Common myeloid progenitor, CD34-positive (primary cell): Measurements from ENCODE around the gene DHCR7.

Source experiments
- CTCF ChIA-PET: fragments of 350-600 bp; sonication (Branson Sonifier 250); formaldehyde crosslinking; loops from one replicate; lab custom pipeline; 2021; ENCODE audit warnings: antibody characterized with exemption; lab: Charles Lee
- POLR2A ChIA-PET: fragments of 350-600 bp; sonication (Branson Sonifier 250); formaldehyde crosslinking; loops from one replicate; lab custom pipeline; 2021; ENCODE audit warnings: antibody characterized with exemption; lab: Charles Lee
- DNase-seq, 3 donors: peaks; one replicate each; pipeline versions ENCODE4 v3.0.0 to v3.0.0-alpha.2; 2013
- H3K27ac ChIP-seq, 2 experiments: 1 replicate in 1 of 2; 2 replicates in 1 of 2; pipeline ENCODE4 v1.7.0; 2013; ENCODE audit warnings: inconsistent platforms in 2 of 2, low read length in 2 of 2, mild to moderate bottlenecking in 2 of 2, low read depth in 1 of 2, moderate library complexity in 1 of 2; ENCODE audit not compliant: severe bottlenecking in 2 of 2, insufficient read depth in 1 of 2, poor library complexity in 1 of 2
- H3K27me3 ChIP-seq, 5 experiments: replicated peaks in 2 of 5; 1 replicate in 3 of 5; 2 replicates in 2 of 5; pipeline versions ENCODE4 v1.6.1 to v1.7.0; 2013; ENCODE audit warnings: low read length in 4 of 5, mild to moderate bottlenecking in 2 of 5, moderate library complexity in 2 of 5, inconsistent platforms in 1 of 5; ENCODE audit not compliant: insufficient read depth in 5 of 5, control insufficient read depth in 4 of 5
- H3K36me3 ChIP-seq, 4 experiments: 1 replicate in 2 of 4; 2 replicates in 2 of 4; pipeline versions ENCODE4 v1.6.1 to v1.7.0; 2013; ENCODE audit warnings: low read length in 3 of 4, control low read depth in 1 of 4, mild to moderate bottlenecking in 1 of 4; ENCODE audit not compliant: control insufficient read depth in 4 of 4, insufficient read depth in 4 of 4
- H3K4me1 ChIP-seq, 4 experiments: 1 replicate in 3 of 4; 2 replicates in 1 of 4; pipeline versions ENCODE4 v1.6.1 to v1.7.1; 2013; ENCODE audit warnings: low read length in 3 of 4, mild to moderate bottlenecking in 3 of 4, control low read depth in 1 of 4, inconsistent platforms in 1 of 4, moderate library complexity in 1 of 4; ENCODE audit not compliant: control insufficient read depth in 4 of 4, insufficient read depth in 4 of 4; ENCODE audit errors: control extremely low read depth in 1 of 4
- H3K4me3 ChIP-seq, 7 experiments: 1 replicate in 4 of 7; 2 replicates in 3 of 7; pipeline versions ENCODE4 v1.5.1 to v1.7.0; 2013; ENCODE audit warnings: mild to moderate bottlenecking in 7 of 7, low read length in 6 of 7, moderate library complexity in 6 of 7, inconsistent platforms in 2 of 7, low read depth in 2 of 7, control low read depth in 1 of 7; ENCODE audit not compliant: insufficient read depth in 4 of 7, control insufficient read depth in 1 of 7; ENCODE audit errors: extremely low read depth in 1 of 7
- H3K9me3 ChIP-seq, 5 experiments: 1 replicate in 4 of 5; 2 replicates in 1 of 5; pipeline versions ENCODE4 v1.6.1 to v1.7.1; 2013; ENCODE audit warnings: low read length in 4 of 5, mild to moderate bottlenecking in 2 of 5, inconsistent platforms in 1 of 5, low read depth in 1 of 5, moderate library complexity in 1 of 5; ENCODE audit not compliant: control insufficient read depth in 4 of 5, insufficient read depth in 2 of 5; ENCODE audit errors: control extremely low read depth in 1 of 5
- WGBS: methylation state at CpG from one replicate; pipeline ENCODE4 v1.1.5; 2013; ENCODE audit not compliant: insufficient coverage; 5-methylcytosine and 5-hydroxymethylcytosine counted together

The DHCR7 gene

DNA sequence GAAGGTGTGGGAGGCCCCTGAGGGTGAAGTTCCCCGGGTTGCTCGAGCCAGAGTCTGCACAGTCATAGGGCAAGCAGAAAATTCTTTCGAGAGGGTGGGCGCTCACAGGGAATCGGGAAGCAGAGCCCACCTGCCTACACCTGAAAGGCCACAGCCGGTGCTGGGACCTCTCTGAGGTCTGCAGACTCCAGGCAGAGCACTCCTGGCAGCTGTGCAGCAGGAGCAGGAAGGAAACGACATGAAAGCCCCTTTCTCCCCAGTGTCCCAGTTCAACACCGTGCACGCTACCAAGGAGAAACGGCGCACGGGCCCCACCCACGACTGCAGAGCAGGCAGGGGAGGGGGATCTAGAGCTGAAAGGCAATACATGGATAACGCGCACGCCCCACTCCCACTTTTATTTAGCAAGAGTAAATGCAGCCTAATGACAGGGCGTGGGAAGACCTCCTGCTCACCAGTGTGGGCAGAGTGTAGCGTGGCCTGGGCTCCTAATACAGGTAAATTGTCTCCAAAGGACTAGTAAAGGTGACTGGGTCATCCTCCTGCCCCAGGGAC lies 13.5 kb downstream of the DHCR7 start:
- Histone ChIP-seq H3K27ac (no peak overlapping the region), H3K9me3 (no peaks in the 10 kb centered on the region), H3K36me3 (peaks cover 2 to 57% (median 31%) of the 10 kb centered on the region in 4 experiments), H3K4me3 (no peak overlapping the region), H3K4me1 (no peaks in the 10 kb centered on the region), H3K27me3 (no peaks in the 10 kb centered on the region)
- POLR2A ChIA-PET: no interaction called here
- no peak for DNase-seq
- CTCF ChIA-PET: no interaction called here
- 88% methylated on average over 14 of the region's 18 CpGs for WGBS

DNA sequence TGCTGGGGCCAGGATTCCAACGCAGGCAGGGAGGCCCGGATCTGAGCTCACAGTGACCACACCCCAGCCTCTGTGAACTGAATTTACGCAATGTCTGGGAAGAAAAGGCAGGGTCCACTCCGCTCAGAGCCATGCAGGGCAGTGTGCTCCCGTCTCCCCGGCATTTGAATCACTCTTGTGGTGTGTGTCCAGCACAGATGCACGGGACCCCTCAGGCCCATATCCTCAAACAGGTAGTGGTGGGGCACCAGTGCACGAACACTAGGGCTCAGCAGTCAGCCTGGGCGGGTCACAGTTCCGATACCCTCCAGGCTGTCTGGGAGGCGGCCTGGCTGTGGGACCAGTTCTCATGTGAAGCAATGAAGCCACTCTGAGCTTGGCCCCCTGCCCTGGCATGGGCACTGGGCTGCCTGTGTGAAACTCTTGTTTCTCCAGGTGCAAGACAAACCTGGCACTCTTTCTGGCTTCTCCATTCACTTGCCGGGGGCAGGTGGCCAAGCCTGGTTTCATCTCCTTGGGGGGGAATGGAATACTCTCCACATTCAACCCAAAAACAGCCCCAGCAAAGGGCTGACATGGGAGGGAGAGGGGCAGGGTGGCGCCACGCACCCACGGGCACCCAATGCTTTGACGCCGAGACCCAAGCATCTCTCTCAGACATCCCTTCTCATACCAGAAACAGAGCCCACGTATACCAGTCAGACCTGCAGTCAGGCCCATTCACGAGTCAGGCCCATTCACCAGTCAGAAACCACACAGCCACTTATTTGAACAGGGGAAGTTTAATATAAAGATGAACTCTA lies 14.3 kb downstream of the DHCR7 start:
- H3K36me3 ChIP-seq: peaks cover 2 to 49% (median 28%) of the 10 kb centered on the region in 4 experiments
- no peaks in the 10 kb centered on the region for H3K27me3 ChIP-seq
- CTCF ChIA-PET: interaction anchor here (1.3 kb wide), 1 partner anchor 10 kb away, joined by 4 read pairs; no protein-coding TSS in a partner anchor
- WGBS: 97% methylated on average over 14 of the region's 19 CpGs
- no peak overlapping the region for H3K4me3 ChIP-seq
- no peak for DNase-seq
- no peak overlapping the region for H3K27ac ChIP-seq
- no peaks in the 10 kb centered on the region for H3K9me3 ChIP-seq
- H3K4me1 ChIP-seq: no peaks in the 10 kb centered on the region
- POLR2A ChIA-PET: no interaction called here

DNA sequence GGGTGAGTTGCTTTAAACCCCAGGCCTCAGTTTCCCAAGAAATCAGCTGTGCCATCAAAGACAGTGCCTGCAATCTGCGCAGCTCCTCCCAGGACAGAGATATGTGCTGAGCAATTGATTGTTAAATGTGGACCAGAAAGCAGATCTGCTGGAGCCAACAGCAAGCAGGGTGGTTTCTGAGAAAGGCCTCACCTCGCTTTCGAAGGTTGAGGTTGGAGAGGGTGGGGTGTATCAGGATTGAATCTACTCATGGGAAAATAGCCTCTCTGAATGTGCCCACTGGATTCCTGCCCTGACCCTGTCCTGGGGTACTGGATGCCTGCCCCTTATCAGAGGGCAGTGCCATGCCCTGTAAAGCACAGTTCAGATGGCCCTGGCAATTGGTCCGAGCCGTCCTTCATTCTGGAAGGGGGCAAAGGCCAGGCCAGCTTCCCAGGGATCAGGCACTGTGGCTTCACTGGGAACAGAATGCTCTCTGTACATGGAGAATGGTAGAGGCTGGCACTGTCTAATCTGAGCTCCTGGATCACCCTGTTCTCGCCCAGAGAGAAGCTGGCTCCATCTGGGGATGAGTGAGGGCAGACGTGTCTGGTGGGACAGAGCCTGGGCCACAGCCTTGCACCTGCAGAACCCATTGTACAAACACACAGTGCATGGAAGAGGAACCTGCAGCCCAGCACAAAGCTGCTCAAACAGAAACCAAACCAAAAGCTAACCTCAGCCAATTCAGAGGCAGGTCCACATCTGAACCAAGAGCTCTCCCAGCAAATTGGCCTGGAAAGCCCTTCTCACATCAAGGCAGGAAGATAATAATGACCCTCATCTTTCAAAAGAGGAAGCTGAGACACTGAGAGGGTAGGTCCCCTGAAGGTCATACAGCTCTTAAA lies 15.2 kb downstream of the DHCR7 start:
- Histone ChIP-seq H3K4me1 (no peaks in the 10 kb centered on the region), H3K27ac (no peak overlapping the region), H3K9me3 (no peaks in the 10 kb centered on the region), H3K4me3 (no peak overlapping the region), H3K36me3 (peaks cover 0 to 41% (median 21%) of the 10 kb centered on the region in 4 experiments), H3K27me3 (no peaks in the 10 kb centered on the region)
- no peak for DNase-seq
- ChIA-PET POLR2A (no interaction called here), CTCF (interaction anchor here (1.2 to 1.3 kb wide), 2 partner anchors 9 to 14 kb away, joined by 3 to 4 read pairs; no protein-coding TSS in a partner anchor)
- WGBS: 97% methylated on average over 6 of the region's 7 CpGs

DNA sequence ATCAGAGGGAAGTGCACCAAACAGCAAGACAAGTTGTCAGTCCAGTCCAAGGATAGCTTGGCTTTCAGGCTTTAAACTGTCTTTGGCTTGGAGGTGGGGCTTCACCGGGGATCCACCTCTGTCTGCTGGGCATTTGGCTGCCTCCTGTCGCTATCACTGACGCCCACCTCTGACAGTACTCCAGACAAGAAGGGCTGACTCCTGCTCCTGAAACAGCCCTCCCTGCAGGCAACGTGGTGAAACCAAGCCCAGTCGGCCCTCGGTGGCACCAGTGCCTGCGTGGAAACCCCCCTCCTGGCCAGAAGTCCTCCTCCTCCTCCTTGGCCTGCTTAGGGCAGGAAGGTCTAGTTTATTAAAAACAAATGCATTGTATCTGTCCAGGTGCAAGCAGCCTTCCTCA lies 16.9 kb downstream of the DHCR7 start:
- WGBS: 78% methylated on average over 7 of the region's 7 CpGs

DNA sequence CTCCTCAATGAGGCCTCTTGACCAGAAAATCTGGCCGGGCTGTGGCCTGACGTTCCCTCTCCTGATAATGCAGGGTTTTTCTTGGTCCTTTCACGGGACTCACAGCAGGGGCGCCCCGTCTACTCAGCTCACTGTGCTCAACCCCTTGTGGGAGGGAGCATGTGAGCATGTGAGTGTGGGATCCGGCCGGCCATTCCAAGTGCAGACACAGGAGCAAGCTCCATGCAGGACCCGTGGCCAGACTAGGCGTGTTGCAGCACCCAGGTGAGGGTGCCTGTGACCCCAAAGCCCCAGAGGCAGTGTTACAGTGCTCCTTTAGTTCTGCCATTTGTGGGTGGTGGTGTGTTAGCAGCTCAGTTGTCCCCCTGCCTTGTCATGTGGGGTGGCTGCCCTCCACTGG lies 18.0 kb downstream of the DHCR7 start:
- H3K27me3 ChIP-seq: peaks cover 0 to 2% (median 0%) of the 10 kb centered on the region in 5 experiments
- H3K36me3 ChIP-seq: peaks cover 0 to 16% (median 5%) of the 10 kb centered on the region in 4 experiments
- H3K4me1 ChIP-seq: no peaks in the 10 kb centered on the region
- DNase-seq: no peak
- 99% methylated on average over 6 of the region's 9 CpGs for WGBS
- no peak overlapping the region for H3K4me3 ChIP-seq
- ChIA-PET CTCF (no interaction called here), POLR2A (no interaction called here)
- no peaks in the 10 kb centered on the region for H3K9me3 ChIP-seq
- H3K27ac ChIP-seq: no peak overlapping the region

More for the DNA sequence above, 16.9 kb downstream of the DHCR7 start:
- POLR2A ChIA-PET: no interaction called here
- H3K4me1 ChIP-seq: no peaks in the 10 kb centered on the region
- H3K27me3 ChIP-seq: peaks cover 0 to 2% (median 0%) of the 10 kb centered on the region in 5 experiments
- CTCF ChIA-PET: no interaction called here
- DNase-seq: no peak
- H3K9me3 ChIP-seq: no peaks in the 10 kb centered on the region
- H3K27ac ChIP-seq: no peak overlapping the region
- H3K36me3 ChIP-seq: peaks cover 0 to 26% (median 11%) of the 10 kb centered on the region in 4 experiments
- H3K4me3 ChIP-seq: no peak overlapping the region

DNA sequence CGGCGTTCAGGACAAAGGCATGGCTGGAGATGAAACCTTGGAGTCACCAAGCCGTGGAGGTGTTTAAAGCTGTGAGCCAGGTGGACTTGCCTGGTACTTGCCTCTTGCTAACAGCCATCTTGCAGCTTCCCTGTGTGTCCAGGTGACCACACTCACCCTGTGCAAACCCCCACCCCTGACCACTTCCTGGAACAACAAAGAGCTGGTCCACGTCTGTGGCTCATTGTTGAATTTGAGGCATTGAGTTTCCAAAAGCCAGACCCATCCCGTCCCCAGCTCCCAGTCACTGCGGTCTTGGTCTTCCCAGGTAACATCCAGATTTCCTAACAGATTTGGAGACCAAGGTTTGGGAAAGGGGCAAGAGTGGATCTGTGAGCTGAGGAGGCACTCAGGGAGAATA lies 18.5 kb downstream of the DHCR7 start:
- peaks cover 0 to 2% (median 0%) of the 10 kb centered on the region in 5 experiments for H3K27me3 ChIP-seq
- no peak for DNase-seq
- CTCF ChIA-PET: no interaction called here
- no peak overlapping the region for H3K27ac ChIP-seq
- 86% methylated on average over 5 of the region's 6 CpGs for WGBS
- no peaks in the 10 kb centered on the region for H3K9me3 ChIP-seq
- H3K36me3 ChIP-seq: peaks cover 0 to 11% (median under 1%) of the 10 kb centered on the region in 4 experiments
- H3K4me3 ChIP-seq: no peak overlapping the region
- POLR2A ChIA-PET: no interaction called here
- no peaks in the 10 kb centered on the region for H3K4me1 ChIP-seq
